CMK (cell line): ENCODE data around the gene CHMP2B.
"Not testable (repeated sequence)": the region's sequence is repeated elsewhere in the genome, so short reads cannot be mapped to it uniquely, and the experiment has no call there.

Experiments used
- DNase-seq: peaks from one replicate; pipeline ENCODE4 v3.0.0-alpha.2; 2010; ENCODE audit warnings: low read depth

Gene CHMP2B

DNA sequence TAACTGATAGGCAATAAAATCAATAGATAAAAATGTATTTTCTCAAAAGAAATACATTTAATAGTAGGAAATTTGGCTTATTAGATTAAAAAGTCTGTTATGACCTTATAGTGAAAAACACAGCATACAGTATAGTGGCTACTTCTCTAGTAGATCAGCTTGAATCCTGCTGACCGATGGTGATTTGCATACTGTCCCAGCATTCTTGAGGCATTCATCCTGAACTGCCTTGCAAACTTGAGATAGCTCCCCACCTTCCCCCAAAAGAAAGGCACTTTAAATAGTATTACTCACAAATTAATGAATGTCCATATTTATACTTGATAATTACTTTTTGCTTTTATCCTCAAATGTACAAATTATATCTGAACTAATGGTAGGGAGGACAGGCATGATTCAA is 6.7 kb downstream of the CHMP2B start:
- DNase-seq: no peak

DNA sequence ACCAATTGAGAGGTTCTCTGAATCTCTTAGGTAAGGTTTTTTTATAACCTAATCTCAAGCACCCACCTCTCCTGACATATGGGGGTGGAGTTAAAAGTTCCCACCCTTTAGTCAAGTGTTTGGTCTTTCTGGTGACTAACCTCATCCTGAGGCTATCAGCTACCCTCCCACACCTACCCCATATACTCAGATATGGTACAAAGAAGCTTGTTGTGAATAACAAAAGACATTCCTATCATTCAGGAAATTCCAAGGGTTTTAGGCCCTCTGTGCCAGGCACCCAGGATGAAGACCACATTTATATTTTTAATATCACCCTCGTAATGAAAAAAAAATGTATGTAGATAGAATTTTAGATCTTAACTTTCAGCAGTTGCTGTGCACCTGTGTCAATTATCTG is 9.0 kb downstream of the CHMP2B start:
- DNase-seq: no peak

DNA sequence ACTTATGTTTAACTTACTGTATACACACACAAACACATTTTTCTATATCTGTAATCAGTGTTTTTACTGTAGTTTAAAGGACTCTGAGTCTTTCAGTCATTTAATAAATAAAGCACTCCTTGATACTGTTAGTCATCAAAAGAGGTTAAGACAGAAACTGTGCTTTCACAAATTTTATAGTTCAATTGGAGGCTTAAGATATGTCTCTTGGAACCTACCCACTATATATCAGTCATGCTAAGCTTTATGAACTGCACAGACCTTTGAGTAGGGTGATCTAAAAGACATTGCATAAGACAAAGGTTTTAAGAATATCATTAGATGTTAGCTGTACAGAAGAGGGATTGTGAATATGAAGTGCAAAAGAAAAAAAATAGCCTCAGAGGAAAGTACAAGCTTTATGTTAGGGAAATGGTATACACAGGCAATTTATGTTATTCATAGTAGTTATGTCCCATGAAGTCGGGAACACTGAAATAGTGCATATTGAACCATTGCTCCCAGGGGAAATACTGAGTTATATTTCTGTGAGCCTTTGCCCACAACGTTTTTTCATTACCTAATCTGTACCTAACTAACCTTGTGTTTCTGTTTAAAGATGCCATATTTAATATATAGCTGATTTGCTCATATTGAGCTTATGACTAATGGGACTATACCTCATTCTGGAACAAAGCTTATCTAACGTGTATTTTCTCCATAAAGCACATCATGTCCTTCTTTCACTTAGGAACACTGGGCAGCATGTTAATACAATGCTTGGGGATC is 19.7 kb downstream of the CHMP2B start:
- no peak for DNase-seq

DNA sequence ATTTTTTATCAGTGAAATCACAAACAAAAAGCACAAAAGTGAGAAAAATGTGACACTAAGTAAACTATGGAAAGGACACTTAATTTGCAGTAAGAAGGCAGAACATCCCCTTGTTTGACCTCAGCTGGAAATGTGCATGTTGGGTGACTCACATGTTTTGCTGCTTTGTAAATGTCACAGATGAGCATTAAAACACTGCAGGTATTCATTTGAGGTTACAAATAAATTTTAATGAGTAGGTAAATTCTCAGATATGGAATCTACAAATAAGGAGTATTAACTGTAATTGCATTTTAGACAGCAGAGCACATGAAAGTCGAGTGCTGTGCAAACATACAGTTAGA is 20.3 kb downstream of the CHMP2B start:
- no peak for DNase-seq

DNA sequence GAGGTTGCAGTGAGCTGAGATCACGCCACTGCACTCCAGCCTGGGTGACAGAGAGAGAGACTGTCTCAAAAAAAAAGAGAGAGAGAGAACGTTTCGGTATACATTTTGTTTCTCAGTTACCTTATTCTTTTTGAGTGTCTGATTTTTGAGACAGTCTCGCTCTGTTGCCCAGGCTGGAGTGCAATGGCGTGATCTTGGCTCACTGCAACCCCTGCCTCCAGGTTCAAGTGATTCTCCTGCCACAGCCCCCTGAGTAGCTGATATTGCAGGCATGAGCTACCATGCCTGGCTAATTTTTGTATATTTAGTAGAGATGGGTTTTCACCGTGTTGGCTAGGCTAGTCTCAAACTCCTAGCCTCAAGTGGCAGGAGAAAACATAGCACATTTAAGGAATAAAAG is 21.1 kb downstream of the CHMP2B start:
- DNase-seq: not testable (repeated sequence)

DNA sequence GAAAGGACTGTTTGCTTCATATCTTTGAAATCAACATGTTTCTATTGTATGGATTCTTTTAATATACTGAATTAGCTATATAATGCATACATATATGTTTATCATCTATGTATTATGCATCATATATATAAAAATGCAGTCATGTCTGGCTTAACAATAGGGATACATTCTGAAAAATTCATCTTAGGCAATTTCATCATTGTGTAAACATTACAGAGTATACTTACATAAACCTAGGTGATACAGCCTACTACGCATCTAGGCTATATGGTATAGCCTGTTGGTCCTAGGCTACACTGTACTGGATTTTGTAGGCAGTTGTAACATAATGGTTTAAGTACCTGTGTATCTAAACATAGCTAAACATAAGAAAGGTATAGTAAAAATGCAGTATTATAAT is 21.7 kb downstream of the CHMP2B start:
- DNase-seq: no peak

DNA sequence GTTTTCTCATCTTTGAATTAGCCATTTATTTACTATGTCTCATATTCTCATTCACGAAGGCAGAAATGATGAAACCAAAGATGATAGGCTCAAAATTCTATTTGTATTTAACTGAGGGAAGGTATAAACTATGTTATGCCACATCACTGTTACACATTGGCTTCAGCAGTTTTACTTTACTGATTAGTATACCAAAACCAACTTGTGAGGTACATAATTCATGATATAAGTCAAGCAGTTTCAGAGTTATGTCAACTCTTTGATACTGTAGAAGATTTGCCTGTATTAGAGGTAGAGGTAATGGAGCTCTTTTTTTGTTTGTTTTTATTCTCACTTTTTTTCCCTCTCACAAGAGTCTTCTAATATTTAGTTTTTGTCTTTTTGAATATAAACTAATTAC is 22.9 kb downstream of the CHMP2B start:
- no peak for DNase-seq

DNA sequence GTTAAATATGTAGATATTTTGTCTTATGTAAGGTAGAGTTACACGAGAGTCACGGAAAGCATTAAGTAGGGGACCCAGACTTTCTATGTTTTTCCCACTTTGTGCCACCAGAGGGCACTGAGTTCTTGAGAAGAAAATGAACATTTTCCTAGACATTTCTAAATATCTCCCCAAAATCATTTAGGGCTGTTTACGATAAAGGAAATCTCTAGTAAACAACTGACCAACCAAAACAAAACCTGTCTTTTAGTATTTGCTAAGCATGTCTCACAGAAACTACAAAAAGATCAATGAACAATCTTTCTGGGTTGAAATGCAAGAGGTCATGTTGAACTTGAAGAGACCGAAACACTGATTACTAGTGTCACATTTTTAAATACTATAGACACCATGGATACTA is 33.2 kb downstream of the CHMP2B start:
- no peak for DNase-seq

DNA sequence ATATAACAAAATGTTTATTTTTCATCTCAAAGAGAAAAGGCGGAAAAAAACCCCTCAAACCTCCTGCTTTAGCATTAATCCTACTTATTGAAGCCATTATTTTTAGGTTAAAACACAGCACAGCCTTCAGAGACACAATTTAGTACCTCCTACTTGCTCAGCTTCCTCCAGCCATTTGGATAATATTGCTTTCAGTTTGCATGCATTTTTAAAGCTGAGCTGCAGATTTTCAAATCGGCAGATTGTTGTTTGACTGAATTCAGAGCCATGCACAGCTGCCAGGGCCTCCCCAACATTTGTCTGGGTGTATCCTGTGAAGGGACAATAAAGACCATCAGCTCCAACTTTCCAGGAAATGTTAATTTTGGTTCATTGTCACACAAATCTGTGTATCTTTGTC is 34.8 kb downstream of the CHMP2B start:
- DNase-seq: no peak

DNA sequence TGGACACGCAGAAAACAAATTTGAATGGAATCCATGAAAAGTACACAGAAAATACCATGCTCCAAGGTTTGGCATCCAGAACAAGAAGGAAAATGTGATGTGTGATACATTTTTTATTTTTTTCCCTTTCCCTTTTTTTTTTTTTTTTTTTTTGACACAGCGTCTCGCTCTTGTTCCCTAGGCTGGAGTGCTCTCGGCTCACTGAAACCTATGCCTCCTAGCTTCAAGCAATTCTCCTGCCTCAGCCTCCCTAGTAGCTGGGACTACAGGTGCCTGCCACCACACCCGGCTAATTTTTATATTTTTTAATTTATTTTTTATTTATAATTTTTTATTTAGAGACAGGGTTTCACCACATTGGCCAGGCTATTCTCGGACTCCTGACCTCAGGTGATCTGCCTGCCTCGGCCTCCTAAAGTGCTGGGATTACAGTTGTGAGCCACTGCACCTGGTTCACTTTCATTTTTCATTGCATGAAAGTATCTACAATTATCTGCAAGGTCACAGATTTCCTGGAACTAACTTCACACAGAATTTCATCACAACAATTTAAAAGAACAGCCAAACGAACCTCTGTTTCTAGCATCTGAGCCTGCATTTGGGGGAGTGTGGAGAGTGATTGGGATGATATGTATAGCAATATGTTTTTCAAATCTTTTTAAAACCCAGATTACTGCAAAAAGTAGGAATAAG is 41.0 kb downstream of the CHMP2B start:
- DNase-seq: no peak

DNA sequence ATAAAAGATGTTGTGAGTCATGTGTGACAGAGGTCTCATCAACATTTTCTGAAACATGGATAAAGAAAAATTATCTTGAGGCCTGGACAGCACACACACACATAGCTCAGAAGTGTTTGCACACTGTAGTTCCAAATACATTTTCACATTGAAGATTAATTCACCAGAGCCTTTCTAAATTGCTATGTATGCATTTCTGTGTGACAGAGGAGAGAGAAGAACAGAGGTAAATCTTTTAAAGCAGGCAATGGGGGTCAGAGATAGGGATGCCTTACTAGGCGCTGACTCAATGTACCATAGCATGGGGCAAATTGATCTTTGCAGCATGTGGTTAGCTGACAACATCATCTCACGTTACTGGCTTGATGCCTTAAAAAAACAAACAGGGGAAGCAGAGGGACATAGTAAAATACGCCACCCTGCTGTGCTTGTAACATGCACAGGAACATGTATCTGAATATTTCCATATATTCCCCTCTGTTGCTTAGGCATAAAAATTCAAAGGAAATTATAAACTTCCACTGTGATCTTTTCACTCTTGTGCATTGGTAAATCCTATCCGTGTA is 41.6 kb downstream of the CHMP2B start:
- DNase-seq: no peak

DNA sequence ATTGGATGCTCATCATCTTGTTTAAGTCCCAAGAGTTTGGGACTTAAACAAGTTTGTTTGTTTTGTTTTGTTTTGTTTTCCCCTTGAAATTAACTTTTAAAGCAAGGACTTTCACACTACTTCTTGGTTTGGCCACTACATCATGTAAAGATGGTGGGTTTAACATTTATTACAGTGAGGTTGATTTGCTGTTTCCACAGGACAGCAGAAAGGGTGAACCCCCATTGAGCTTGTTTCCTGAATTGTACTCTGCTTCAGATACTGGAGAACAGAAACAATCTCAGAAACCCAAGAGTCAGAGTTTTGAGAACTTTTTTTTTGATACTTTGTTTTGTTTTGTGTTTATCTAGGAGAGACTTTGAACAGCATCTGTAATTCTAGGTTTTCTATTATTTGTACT is 42.6 kb downstream of the CHMP2B start:
- no peak for DNase-seq

DNA sequence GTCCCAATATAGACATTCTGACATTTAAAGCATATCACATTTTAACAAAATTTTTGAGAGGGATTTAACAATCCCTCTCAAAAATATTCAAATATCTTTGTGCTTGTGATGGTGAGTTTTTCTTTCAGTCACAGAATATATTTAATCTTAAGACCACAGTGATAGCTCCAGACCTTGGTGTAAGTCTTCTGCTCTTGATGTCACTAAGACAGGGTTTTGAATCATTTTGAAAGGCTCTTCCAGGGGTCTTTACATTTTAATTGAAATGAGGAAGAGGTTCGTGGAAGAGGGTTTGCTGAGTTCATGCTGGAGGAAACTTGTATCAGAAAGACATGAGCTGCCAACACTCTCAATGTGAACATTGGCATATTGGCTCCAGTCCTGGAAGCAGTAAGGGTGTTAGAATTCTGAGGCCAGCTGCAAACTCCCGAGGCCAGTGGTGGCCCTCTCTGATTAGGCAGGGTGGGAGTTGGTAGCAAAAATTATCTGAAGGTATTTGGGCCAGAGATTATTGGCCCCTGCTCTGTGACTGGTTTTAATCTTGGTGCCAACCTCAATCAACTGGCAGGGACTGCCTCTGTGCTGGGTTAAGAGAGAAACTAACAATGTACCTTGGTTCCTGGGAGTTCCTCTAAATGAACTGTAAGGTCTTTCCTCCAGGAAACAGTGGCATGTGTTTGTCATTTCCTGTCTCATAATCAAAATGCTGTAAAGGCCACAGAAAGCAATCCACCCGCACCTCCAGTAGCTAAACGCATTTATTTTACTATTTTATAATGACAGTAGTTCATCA is 44.0 kb downstream of the CHMP2B start:
- DNase-seq: no peak

DNA sequence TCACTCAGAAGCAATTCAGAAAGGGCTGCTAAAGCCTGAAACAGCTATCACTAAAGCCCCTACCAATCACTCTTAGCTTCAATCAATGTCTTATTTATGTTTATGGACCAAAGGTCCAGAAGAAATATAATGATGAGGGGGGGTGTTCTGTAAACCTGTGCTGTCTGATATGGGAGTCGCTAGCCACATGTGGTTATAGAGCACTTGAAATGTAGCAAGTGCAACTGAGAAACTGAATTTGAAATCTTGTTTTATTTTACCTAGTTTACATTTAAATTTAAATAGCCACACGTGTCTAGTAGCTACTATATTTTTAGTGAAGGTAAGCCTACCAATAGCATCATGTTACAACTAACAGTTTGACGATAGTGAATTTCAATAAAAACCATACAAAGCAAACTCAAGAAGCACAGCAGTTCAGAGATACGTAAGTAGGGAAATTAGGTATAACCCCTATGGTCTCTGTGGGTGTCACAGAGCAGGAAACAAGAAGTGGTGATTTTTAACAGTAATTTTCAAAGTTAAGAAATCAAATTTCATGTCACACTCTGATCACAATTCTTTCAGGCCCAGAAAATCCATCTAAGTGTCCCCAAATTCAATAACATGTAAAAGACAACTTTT is 45.7 kb downstream of the CHMP2B start:
- DNase-seq: no peak

DNA sequence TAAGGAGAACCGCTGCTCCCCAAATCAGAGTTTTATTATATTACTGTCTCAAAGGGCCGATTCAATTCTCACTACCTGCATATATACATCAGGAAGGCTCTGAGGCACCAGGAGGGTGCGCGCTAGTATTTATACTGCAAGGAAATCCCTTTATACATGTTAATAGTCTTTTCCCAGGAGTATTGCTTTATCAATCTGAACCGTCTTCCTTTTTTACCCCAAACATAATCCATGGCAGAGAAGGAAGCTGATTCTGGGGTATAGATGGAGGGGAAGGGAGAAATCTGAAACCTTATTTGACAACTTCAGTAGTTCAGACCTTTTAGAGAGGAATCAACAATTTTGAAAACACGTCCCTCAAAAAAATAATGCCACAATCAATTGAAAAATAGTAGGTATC is 49.4 kb downstream of the CHMP2B start, which contains the start of gene POU1F1:
TSS of gene POU1F1 (minus strand) at position 101 of the 400 bp plus-strand sequence. CDS start 122 bp downstream, outside the sequence.
- DNase-seq: no peak

DNA sequence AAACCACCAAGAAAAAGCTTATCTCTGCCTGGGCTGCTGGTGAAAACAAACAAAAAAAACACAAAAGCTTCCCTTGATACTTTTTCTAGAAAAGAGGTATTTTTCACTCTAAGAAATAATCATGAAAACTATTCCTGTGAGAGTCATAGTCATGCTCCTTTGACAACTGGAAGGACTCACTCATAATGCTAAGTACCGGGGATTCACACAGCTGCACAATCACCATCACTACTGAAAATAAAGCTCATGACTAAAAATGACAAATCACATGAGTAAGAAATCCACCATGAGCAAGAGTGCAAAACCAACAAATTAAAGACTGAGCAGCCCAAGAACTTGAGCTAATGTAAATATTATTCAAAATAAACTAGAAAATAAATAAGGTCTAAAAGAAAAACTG is 59.9 kb downstream of the CHMP2B start:
- DNase-seq: no peak

DNA sequence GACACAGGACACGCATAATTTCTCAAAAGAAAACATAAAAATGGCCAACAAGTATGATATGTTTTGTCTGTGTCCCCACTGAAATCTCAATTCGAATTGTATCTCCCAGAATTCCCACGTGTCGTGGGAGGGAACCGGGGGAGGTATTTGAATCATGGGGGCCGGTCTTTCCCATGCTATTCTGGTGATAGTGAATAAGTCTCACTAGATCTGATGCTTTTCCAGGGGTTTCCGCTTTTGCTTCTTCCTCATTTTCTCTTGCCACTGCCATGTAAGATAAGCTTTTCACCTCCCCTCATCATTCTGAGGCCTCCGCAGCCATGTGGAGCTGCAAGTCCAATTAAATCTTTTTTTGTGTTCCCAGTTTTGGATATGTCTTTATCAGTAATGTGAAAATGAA is 61.3 kb downstream of the CHMP2B start:
- no peak for DNase-seq

DNA sequence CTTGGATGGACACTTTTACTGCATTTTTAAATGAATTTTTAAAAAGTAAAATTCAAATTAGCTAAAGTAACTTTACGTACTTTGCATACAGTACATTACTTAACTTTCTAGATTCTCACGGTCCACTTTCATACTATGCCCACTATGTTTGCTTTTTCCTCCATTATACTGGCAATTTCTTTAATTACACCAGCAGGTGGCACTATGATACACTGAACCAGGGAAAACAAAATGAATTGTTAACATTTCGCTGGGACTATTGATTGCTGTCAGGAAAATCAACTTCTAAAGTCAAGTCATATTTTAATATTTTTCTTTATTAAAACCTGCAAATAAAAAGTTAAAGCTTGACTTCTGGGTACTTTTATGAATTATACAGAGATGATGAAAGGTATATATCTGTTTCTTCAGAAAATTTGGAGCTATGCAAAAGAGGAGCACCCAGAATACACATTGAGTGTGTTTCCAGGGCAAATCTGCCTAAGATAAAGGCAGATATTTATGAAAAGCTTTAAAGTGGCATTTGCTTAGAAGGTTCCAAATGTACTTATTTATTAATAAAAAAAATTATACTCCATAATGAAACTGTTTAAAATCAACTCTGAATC is 71.1 kb downstream of the CHMP2B start:
- no peak for DNase-seq

DNA sequence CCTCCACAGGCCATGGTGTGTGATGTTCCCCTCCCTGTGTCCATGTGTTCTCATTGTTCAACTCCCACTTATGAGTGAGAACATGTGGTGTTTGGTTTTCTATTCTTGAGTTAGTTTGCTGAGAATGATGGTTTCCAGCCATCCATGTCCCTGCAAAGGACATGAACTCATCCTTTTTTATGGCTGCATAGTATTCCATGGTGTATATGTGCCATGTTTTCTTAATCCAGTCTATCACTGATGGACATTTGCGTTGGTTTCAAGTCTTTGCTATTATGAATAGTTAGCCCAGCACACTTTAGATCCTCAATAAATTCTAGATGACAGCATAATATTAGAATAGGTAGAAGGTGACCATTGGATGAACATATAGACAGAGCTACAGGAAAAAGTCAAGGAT is 77.9 kb downstream of the CHMP2B start:
- not testable (repeated sequence) for DNase-seq
